GM19455 (cell line): ENCODE results near the gene PCP2.

Experiments used
- ATAC-seq: cut with Tn5 transposase; IDR thresholded peaks from one replicate; pipeline ENCODE4 v1.9.1; 2021; ENCODE audit not compliant: unreplicated experiment

The PCP2 gene

GRCh38 chr19:7633698-7634097, at the start of gene PCP2:
Gene PCP2, minus strand, starts transcription at chr19:7633719. Its CDS starts 262 bp downstream, at chr19:7633457.
- no peak for ATAC-seq

- ATAC-seq, result no peak
Observed at GRCh38 chr19:7682175-7682855, 48.8 kb upstream of the PCP2 start.

- peak; percentile 34 for ATAC-seq
Observed at GRCh38 chr19:7681340-7682174, 48.0 kb upstream of the PCP2 start.

- ATAC-seq, result peak; percentile 40
Observed at GRCh38 chr19:7680606-7681339, 47.3 kb upstream of the PCP2 start, which contains the start of gene TRAPPC5. Gene TRAPPC5, plus strand, starts transcription at chr19:7680833. Its CDS starts 1,421 bp downstream, at chr19:7682254.

GRCh38 chr19:7679771-7680605, 46.5 kb upstream of the PCP2 start:
- peak; percentile 2 for ATAC-seq

- ATAC-seq, result no peak
Observed at GRCh38 chr19:7678971-7679751, 45.6 kb upstream of the PCP2 start.

GRCh38 chr19:7677669-7678311, 44.3 kb upstream of the PCP2 start:
- no peak for ATAC-seq

- no peak for ATAC-seq
Observed at GRCh38 chr19:7676854-7677253, 43.3 kb upstream of the PCP2 start, which contains the start of gene MCEMP1. Gene MCEMP1, plus strand, starts transcription at chr19:7677090. Its CDS starts 31 bp downstream, at chr19:7677121.

GRCh38 chr19:7676376-7676775, 42.9 kb upstream of the PCP2 start:
- no peak for ATAC-seq

GRCh38 chr19:7674010-7675005, 40.8 kb upstream of the PCP2 start:
- no peak for ATAC-seq

- ATAC-seq, result no peak
Observed at GRCh38 chr19:7672522-7672921, 39.0 kb upstream of the PCP2 start.

- no peak for ATAC-seq
Observed at GRCh38 chr19:7670790-7671189, 37.3 kb upstream of the PCP2 start.

GRCh38 chr19:7670150-7670783, 36.7 kb upstream of the PCP2 start:
- ATAC-seq, result no peak

- ATAC-seq, result no peak
Observed at GRCh38 chr19:7669641-7670040, 36.1 kb upstream of the PCP2 start.

GRCh38 chr19:7668842-7669241, 35.3 kb upstream of the PCP2 start, which contains the start of gene RETN:
Gene RETN, plus strand, starts transcription at chr19:7669049. Its CDS starts 278 bp downstream, at chr19:7669327.
- no peak for ATAC-seq

GRCh38 chr19:7665076-7665475, 31.6 kb upstream of the PCP2 start:
- ATAC-seq, result no peak

- ATAC-seq, result no peak
Observed at GRCh38 chr19:7663706-7664105, 30.2 kb upstream of the PCP2 start.
